ENCODE measurements around the gene LYPD6.
"Not testable (repeated sequence)": the region's sequence is repeated elsewhere in the genome, so short reads cannot be mapped to it uniquely, and the experiment has no call there.

LYPD6 gene

DNA sequence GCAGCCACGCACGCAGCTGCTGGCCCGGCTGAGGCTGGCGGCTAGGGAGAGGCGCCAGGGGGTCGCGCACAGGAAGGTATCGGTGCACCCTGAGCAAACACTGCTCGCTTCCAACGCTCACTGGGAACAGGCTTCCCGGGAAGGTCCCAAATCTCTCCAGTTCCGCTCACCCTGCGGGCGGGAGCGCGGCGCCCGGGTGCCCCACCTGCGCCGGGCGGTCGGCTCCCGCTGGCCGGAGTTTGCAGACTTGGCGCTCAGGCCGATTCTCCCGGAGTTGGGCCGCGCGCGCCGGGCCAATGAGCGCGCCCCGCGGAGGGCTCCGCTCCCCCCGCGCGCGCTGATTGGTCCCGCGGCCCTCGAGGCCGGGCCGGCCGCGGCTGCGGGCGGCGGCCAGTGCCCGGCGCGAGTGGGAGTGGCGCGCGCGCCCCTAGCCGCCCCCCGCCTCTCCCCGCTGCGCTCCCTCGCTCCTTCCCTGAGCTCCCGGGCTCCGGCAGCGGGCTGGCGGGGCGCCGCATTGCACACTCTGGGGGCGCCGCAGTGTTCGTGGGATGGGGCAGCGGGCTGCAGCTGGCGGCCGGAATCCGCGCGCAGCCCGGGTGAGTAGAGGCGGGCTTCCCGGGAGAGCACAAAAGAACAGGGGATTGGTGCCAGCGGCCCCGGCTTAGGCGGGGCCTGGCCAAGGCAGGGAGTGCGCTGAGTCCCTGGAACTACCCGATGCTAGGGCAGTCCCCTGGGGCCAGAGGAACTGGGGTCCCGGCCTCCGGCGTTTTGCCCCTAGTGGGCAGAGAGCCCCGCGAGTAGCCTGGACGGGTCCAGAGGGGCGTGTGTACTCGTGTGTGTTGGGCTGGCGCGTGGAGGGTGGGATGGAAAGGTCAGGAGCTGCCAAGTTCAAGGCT is at the start of gene LYPD6:
Gene LYPD6, plus strand, starts transcription at position 461 of the 896 bp plus-strand sequence. CDS start 107,122 bp downstream, outside the sequence.
- DNase-seq = no peak

GRCh38 chr2:149281441-149281840 is 48.9 kb upstream of the LYPD6 start:
- no peak for DNase-seq

GRCh38 chr2:149290662-149291061 is 39.7 kb upstream of the LYPD6 start:
- no peak for DNase-seq

DNA sequence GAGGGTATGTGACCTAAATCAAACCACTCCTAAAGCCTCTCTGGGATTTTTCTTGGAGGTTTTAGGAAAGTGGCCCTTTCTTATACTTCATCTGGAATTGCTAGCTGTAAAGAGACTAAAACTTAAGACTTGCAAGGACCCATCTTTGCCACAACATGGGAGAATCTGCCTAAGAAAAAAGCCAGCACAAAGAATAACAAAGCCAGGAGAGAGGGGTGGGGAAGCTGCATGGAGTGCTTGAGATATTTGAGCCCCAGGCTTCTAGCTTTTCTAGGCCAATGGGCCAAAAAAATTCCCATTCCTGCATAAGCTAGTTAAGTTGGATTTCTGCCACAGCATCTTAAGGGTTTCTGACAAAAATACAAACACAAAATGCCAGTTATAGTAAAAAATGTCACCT is 38.5 kb upstream of the LYPD6 start:
- DNase-seq = no peak

DNA sequence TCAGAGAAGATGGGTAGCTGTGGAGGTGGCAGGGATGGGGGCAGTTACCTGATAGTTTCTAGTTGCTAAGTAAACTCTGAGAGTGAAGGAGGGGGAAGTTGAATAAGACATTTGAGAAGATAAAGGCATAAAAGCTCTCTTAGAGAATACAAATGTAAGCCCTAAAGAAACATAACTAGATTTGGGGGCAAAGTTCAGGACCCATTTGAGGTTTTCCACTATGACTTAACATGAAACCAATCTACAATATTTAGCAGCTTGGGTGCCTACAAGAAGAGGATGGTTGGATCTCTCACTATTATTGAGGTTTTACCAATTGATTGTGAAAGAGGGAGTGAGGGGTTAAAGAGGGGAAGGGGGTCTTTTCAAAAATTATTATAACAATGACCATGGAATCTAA is 34.4 kb upstream of the LYPD6 start:
- no peak for DNase-seq

DNA sequence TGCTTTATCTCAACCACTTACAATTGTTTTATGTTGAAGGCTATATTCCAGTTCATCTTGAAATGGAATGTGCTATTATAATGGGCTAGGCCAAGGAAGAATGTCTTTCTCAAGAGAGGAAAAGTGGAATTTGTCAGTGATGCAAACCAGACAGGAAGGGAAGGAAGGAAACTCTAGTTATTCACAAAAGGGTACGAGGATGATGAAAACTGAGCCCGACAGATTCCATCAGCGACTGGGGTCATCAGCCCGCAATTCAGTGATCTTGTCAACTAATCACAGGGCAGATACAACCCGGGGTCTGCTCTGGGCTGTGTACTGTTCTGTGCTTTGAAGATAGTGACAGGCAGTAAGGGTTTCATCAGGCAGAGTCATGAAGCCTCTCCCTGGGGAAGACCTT is 23.4 kb upstream of the LYPD6 start:
- DNase-seq = no peak

GRCh38 chr2:149310349-149310748 is 20.0 kb upstream of the LYPD6 start:
- no peak for DNase-seq

GRCh38 chr2:149312039-149312438 is 18.3 kb upstream of the LYPD6 start:
- DNase-seq = no peak

- no peak for DNase-seq
Measured at GRCh38 chr2:149313512-149313972, 16.8 kb upstream of the LYPD6 start.

GRCh38 chr2:149314687-149315086 is 15.7 kb upstream of the LYPD6 start:
- DNase-seq = no peak

DNA sequence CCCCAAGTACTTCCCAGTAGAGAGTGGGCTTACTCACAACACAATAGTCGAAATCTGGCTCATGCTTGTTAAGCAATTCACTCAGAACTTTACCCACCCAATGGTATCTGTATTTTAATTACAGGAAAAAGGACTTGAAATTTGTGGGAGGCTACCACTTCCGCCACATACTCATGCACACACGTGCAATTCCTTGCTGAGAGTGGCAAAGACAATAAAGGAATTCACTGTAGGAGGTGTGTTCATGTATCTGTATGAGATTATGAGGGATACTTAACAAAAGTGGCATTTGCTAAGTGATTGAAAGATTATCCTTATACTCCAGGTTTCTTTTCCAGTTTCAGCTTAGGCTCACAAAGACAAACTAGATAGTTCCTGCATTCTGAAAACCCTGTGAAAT is 14.9 kb upstream of the LYPD6 start:
- no peak for DNase-seq

- DNase-seq = not testable (repeated sequence)
Measured at GRCh38 chr2:149318566-149318965, 11.8 kb upstream of the LYPD6 start.

GRCh38 chr2:149320362-149320761 is 10.0 kb upstream of the LYPD6 start:
- no peak for DNase-seq

- no peak for DNase-seq
Measured at GRCh38 chr2:149329068-149329467, 1.3 kb upstream of the LYPD6 start.

DNA sequence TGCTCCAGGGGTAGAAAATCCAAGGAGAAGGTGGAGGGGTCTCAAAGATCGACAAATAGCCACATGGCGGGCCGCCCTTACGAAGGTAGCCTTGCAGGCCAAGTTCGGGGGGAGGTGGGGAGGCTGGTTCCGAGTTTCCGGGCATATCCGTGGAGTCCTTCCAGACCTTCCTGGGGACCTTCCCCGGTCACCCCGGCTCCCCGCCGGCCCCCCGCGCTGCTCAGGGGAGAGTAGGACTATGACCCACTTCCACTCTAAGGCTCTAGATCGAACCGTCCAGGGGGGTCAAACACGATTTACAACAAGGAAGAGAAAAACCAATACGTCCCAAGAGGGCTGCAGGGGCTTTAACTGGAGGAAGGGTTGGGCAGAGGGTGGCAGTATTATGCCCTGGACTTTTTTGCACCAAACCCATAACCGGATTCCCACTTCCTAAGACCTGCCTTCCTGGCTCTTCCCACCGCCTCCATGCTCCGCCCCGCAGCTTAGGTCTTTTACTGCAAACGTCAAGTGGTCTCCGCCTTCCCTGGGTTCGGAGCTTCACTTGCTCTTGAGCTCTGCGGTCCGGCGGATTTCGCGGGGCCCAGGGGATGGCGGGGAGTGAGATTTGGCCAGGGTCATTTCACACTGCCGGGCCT is 779 bp upstream of the LYPD6 start:
- no peak for DNase-seq

GRCh38 chr2:149331023-149331400 is 625 bp downstream of the LYPD6 start:
- no peak for DNase-seq

DNA sequence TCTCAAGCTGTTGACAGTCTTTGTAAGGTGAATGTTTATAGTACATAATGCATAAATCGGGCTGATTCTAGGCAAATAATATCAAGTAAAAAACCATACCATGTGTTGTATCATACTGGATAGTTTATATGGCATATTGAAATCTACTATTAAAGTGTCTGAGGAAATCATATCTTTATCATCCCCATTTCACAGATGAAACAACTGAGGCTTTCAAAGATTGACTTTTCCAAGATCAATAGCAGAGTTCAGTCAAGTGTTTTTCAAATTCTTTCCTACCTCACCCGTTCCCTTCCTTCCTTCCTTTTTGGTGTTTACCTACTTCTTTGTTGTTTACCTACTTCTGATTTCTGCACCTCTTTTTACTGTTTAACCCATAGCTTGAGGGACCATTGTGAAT is 2.0 kb downstream of the LYPD6 start:
- no peak for DNase-seq

- DNase-seq = no peak
Measured at GRCh38 chr2:149333636-149334035, 3.2 kb downstream of the LYPD6 start.

DNA sequence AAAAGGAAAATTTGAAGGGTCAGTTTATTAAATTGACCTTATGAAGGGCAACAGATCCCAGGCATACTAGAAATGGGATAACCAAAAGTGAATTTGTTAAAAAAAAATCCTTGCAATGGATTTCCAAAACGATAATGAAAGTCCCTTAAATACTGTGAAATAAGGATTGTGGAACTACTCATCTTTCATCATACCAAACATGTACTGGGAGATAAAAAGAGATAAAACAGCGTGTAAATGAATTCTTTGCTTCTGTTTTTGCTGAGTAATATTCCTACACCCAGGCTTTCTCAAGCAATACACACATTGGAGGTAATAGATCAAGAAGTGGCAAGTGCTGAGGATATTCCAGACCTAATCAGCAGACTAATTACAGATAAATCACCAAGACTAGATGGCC is 3.8 kb downstream of the LYPD6 start:
- DNase-seq = no peak

DNA sequence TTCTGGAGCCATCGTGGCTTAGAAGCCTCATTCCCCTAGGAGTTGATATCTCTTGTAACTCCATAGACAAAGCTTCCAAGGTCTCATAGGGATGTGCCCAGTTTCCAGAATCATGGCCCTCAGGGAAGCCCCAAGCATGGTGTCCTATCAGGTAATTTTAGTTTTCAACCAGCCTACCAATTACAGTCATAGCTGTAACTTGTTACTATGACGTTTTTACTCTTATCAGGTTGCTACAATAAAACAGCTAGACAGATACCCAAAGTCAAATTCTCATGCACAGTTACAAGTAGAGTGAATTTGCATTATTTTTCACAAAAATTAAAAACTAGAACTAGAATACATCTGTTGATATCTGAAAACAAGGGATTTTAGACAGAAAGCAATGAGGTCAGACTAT is 8.9 kb downstream of the LYPD6 start:
- no peak for DNase-seq

DNA sequence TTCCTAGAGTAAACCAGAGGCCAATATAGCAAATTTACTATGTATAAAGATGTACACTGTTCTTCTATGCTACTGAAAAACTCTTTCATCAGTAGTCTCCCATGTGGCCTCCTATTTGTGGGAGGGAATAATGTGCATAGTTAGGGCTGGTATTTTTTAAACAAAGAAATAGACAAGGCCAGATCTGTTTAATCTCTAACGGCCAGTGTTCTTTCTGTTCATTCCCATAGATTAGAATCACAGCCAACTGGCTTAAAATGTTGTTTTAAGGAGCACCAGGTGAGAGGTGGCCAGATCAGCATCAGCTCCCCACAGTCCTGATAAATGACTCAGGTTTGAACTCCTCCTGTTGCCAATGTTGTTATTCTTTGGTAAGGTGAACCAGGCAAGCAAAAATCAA is 12.1 kb downstream of the LYPD6 start:
- no peak for DNase-seq

DNA sequence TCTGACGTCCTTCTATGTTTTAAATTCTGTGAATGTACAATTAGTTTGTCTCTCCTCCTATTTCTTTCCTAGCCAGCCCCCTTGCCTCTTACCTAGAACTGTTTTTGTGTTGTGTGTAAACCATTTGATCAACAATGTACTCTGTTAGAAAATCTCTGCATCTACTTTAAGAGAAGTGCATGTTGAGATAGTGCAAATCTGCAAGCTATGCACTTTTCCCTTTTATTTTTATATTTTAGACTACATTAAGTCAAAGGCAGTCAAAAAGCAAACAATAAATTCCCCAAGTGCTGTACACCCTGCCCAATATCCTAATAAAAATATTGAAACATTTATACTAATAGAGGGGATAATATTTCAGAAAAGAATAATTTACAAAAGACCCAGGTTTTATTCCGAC is 13.7 kb downstream of the LYPD6 start:
- no peak for DNase-seq

- DNase-seq = no peak
Measured at GRCh38 chr2:149346272-149346671, 15.9 kb downstream of the LYPD6 start.

- DNase-seq = no peak
Measured at GRCh38 chr2:149348291-149348690, 17.9 kb downstream of the LYPD6 start.

All from activated CD4-positive, alpha-beta T cell treated with anti-CD3 and anti-CD28 coated beads, Interleukin-2, amount 50 U/mL, for 48 hours (primary cell).